Measurements from ENCODE around the gene PCSK5.

PCSK5 gene

GRCh38 chr9:75885652-75886051 lies 4.8 kb upstream of the PCSK5 start:
- H3K4me3 ChIP-seq (ENCODE audit: low read depth, low read length): no peak overlapping the region
- no peak for DNase-seq (ENCODE audit: low read depth)
- no peak for TF ChIP-seq CTCF (IDR thresholded peaks at IDR 0.05; ENCODE audit: insufficient read depth, low read depth, low read length, missing control alignments)

GRCh38 chr9:75889577-75889976 lies 896 bp upstream of the PCSK5 start:
- DNase-seq (ENCODE audit: low read depth): no peak
- no peak for TF ChIP-seq CTCF (IDR thresholded peaks at IDR 0.05; ENCODE audit: insufficient read depth, low read depth, low read length, missing control alignments)
- no peak overlapping the region; the same call in 1 of the 2 replicates for H3K4me3 ChIP-seq (ENCODE audit: low read depth, low read length)

GRCh38 chr9:75889977-75890471 lies 449 bp upstream of the PCSK5 start:
- no peak for DNase-seq (ENCODE audit: low read depth)
- peak overlapping the region; percentile 6 for H3K4me3 ChIP-seq (ENCODE audit: low read depth, low read length)
- no peak for TF ChIP-seq CTCF (IDR thresholded peaks at IDR 0.05; ENCODE audit: insufficient read depth, low read depth, low read length, missing control alignments)

GRCh38 chr9:75891277-75891741 lies 836 bp downstream of the PCSK5 start:
- no peak for DNase-seq (ENCODE audit: low read depth)
- no peak for TF ChIP-seq CTCF (IDR thresholded peaks at IDR 0.05; ENCODE audit: insufficient read depth, low read depth, low read length, missing control alignments)
- H3K4me3 ChIP-seq (ENCODE audit: low read depth, low read length): no peak overlapping the region

- no peak for TF ChIP-seq CTCF (IDR thresholded peaks at IDR 0.05; ENCODE audit: insufficient read depth, low read depth, low read length, missing control alignments)
- H3K4me3 ChIP-seq (ENCODE audit: low read depth, low read length): no peak overlapping the region
- DNase-seq (ENCODE audit: low read depth): no peak
Measured at GRCh38 chr9:75891771-75892215, 1.3 kb downstream of the PCSK5 start.

- no peak overlapping the region for H3K4me3 ChIP-seq (ENCODE audit: low read depth, low read length)
- TF ChIP-seq CTCF (IDR thresholded peaks at IDR 0.05; ENCODE audit: insufficient read depth, low read depth, low read length, missing control alignments): no peak
- DNase-seq (ENCODE audit: low read depth): no peak
Measured at GRCh38 chr9:75892216-75892911, 1.9 kb downstream of the PCSK5 start.

GRCh38 chr9:75893106-75893505 lies 2.6 kb downstream of the PCSK5 start:
- no peak overlapping the region for H3K4me3 ChIP-seq (ENCODE audit: low read depth, low read length)
- DNase-seq (ENCODE audit: low read depth): no peak
- TF ChIP-seq CTCF (IDR thresholded peaks at IDR 0.05; ENCODE audit: insufficient read depth, low read depth, low read length, missing control alignments): no peak

Data from GM12865 (cell line).